ENCODE measurements around the gene ADNP2. TPM values are rescaled to one million over a fixed set of nuclear protein-coding genes. Genes with fewer than 3 reads are reported as not detected.

ADNP2 gene
- polyA plus RNA-seq, 4 donors: 6.5 to 15.8 (median 7.8) TPM

- Histone ChIP-seq H3K4me3 (ENCODE audit: low read depth in 1 of 3, low read length in 3 of 3) (peak overlapping the region; percentile 84 to 94 (median 85)), H3K9me3 (ENCODE audit: control insufficient read depth in 2 of 2, insufficient read depth in 1 of 2, low read depth in 1 of 2, low read length in 1 of 2) (peaks cover 0 to 6% of the 10 kb centered on the region in 2 donors), H3K4me1 (ENCODE audit: control insufficient read depth in 3 of 3, insufficient read depth in 2 of 3, low read depth in 1 of 3, low read length in 2 of 3) (peaks cover 3 to 6% (median 6%) of the 10 kb centered on the region in 3 donors), H3K36me3 (ENCODE audit: control insufficient read depth in 3 of 3, insufficient read depth in 2 of 3, low read depth in 1 of 3, low read length in 3 of 3) (peaks cover 0 to 3% (median 0%) of the 10 kb centered on the region in 3 donors), H3K27me3 (ENCODE audit: control insufficient read depth in 3 of 3, insufficient read depth in 3 of 3, low read length in 3 of 3) (no peaks in the 10 kb centered on the region), H3K27ac (ENCODE audit: low read depth in 1 of 3, low read length in 2 of 3) (peak overlapping the region; percentile 45 to 92 (median 65))
- 0 to 1% (median 1%) methylated on average over 31 to 34 of the region's 34 CpGs for WGBS, 3 donors
- DNase-seq (peak; percentile 20 to 63), FAIRE-seq (no peak)
These were observed 615 bp downstream of the ADNP2 start for GRCh38 chr18:80109676-80110078.

- peaks cover 0 to 5% (median 0%) of the 10 kb centered on the region in 3 donors for H3K36me3 ChIP-seq (ENCODE audit: control insufficient read depth in 3 of 3, insufficient read depth in 2 of 3, low read depth in 1 of 3, low read length in 3 of 3)
- H3K27ac ChIP-seq (ENCODE audit: low read depth in 1 of 3, low read length in 2 of 3): no peak overlapping the region
- FAIRE-seq (no peak), DNase-seq (no peak)
- no peaks in the 10 kb centered on the region for H3K27me3 ChIP-seq (ENCODE audit: control insufficient read depth in 3 of 3, insufficient read depth in 3 of 3, low read length in 3 of 3)
- H3K4me3 ChIP-seq (ENCODE audit: low read depth in 1 of 3, low read length in 3 of 3): no peak overlapping the region
- peaks cover 0 to 6% of the 10 kb centered on the region in 2 donors for H3K9me3 ChIP-seq (ENCODE audit: control insufficient read depth in 2 of 2, insufficient read depth in 1 of 2, low read depth in 1 of 2, low read length in 1 of 2)
- peaks cover 3 to 6% (median 6%) of the 10 kb centered on the region in 3 donors for H3K4me1 ChIP-seq (ENCODE audit: control insufficient read depth in 3 of 3, insufficient read depth in 2 of 3, low read depth in 1 of 3, low read length in 2 of 3)
- 8 to 29% (median 23%) methylated on average over 1 of the region's 1 CpG for WGBS, 3 donors
These were observed 3.7 kb downstream of the ADNP2 start for GRCh38 chr18:80112624-80113248.

- H3K4me3 ChIP-seq (ENCODE audit: low read depth in 1 of 3, low read length in 3 of 3): no peak overlapping the region
- no peak for DNase-seq
- 93 to 98% (median 95%) methylated on average over 4 of the region's 4 CpGs for WGBS, 3 donors
- no peaks in the 10 kb centered on the region for H3K9me3 ChIP-seq (ENCODE audit: control insufficient read depth in 2 of 2, insufficient read depth in 1 of 2, low read depth in 1 of 2, low read length in 1 of 2)
- H3K4me1 ChIP-seq (ENCODE audit: control insufficient read depth in 3 of 3, insufficient read depth in 2 of 3, low read depth in 1 of 3, low read length in 2 of 3): peaks cover 3 to 6% (median 6%) of the 10 kb centered on the region in 3 donors
- no peak overlapping the region for H3K27ac ChIP-seq (ENCODE audit: low read depth in 1 of 3, low read length in 2 of 3)
- no peak for FAIRE-seq
- peaks cover 0 to 16% (median 3%) of the 10 kb centered on the region in 3 donors for H3K36me3 ChIP-seq (ENCODE audit: control insufficient read depth in 3 of 3, insufficient read depth in 2 of 3, low read depth in 1 of 3, low read length in 3 of 3)
- H3K27me3 ChIP-seq (ENCODE audit: control insufficient read depth in 3 of 3, insufficient read depth in 3 of 3, low read length in 3 of 3): no peaks in the 10 kb centered on the region
These were observed 6.0 kb downstream of the ADNP2 start for GRCh38 chr18:80115035-80115434.

GRCh38 chr18:80119111-80119510, 10.0 kb downstream of the ADNP2 start:
- no peak for DNase-seq
- Histone ChIP-seq H3K9me3 (ENCODE audit: control insufficient read depth in 2 of 2, insufficient read depth in 1 of 2, low read depth in 1 of 2, low read length in 1 of 2) (no peaks in the 10 kb centered on the region), H3K27me3 (ENCODE audit: control insufficient read depth in 3 of 3, insufficient read depth in 3 of 3, low read length in 3 of 3) (no peaks in the 10 kb centered on the region), H3K4me3 (ENCODE audit: low read depth in 1 of 3, low read length in 3 of 3) (no peak overlapping the region), H3K27ac (ENCODE audit: low read depth in 1 of 3, low read length in 2 of 3) (no peak overlapping the region), H3K36me3 (ENCODE audit: control insufficient read depth in 3 of 3, insufficient read depth in 2 of 3, low read depth in 1 of 3, low read length in 3 of 3) (peaks cover 0 to 16% (median 3%) of the 10 kb centered on the region in 3 donors), H3K4me1 (ENCODE audit: control insufficient read depth in 3 of 3, insufficient read depth in 2 of 3, low read depth in 1 of 3, low read length in 2 of 3) (no peaks in the 10 kb centered on the region)
- FAIRE-seq: no peak
- WGBS, 3 donors: 90 to 97% (median 95%) methylated on average over 6 of the region's 6 CpGs

- Histone ChIP-seq H3K27ac (ENCODE audit: low read depth in 1 of 3, low read length in 2 of 3) (no peak overlapping the region), H3K9me3 (ENCODE audit: control insufficient read depth in 2 of 2, insufficient read depth in 1 of 2, low read depth in 1 of 2, low read length in 1 of 2) (no peaks in the 10 kb centered on the region), H3K4me1 (ENCODE audit: control insufficient read depth in 3 of 3, insufficient read depth in 2 of 3, low read depth in 1 of 3, low read length in 2 of 3) (no peaks in the 10 kb centered on the region), H3K27me3 (ENCODE audit: control insufficient read depth in 3 of 3, insufficient read depth in 3 of 3, low read length in 3 of 3) (no peaks in the 10 kb centered on the region), H3K36me3 (ENCODE audit: control insufficient read depth in 3 of 3, insufficient read depth in 2 of 3, low read depth in 1 of 3, low read length in 3 of 3) (peaks cover 0 to 21% (median 5%) of the 10 kb centered on the region in 3 donors), H3K4me3 (ENCODE audit: low read depth in 1 of 3, low read length in 3 of 3) (no peak overlapping the region)
- FAIRE-seq: no peak
- DNase-seq: no peak
- whole genome bisulfite sequencing, 3 donors: 19 to 80% (median 71%) methylated on average over 1 of the region's 1 CpG
These were observed 11.9 kb downstream of the ADNP2 start for GRCh38 chr18:80120932-80121331.

- Histone ChIP-seq H3K4me3 (ENCODE audit: low read depth in 1 of 3, low read length in 3 of 3) (no peak overlapping the region), H3K9me3 (ENCODE audit: control insufficient read depth in 2 of 2, insufficient read depth in 1 of 2, low read depth in 1 of 2, low read length in 1 of 2) (no peaks in the 10 kb centered on the region), H3K27me3 (ENCODE audit: control insufficient read depth in 3 of 3, insufficient read depth in 3 of 3, low read length in 3 of 3) (no peaks in the 10 kb centered on the region), H3K27ac (ENCODE audit: low read depth in 1 of 3, low read length in 2 of 3) (no peak overlapping the region), H3K36me3 (ENCODE audit: control insufficient read depth in 3 of 3, insufficient read depth in 2 of 3, low read depth in 1 of 3, low read length in 3 of 3) (peaks cover 0 to 14% (median 3%) of the 10 kb centered on the region in 3 donors), H3K4me1 (ENCODE audit: control insufficient read depth in 3 of 3, insufficient read depth in 2 of 3, low read depth in 1 of 3, low read length in 2 of 3) (no peaks in the 10 kb centered on the region)
- FAIRE-seq: no peak
- DNase-seq: no peak
These were observed 15.1 kb downstream of the ADNP2 start for GRCh38 chr18:80124131-80124530.

- Histone ChIP-seq H3K9me3 (ENCODE audit: control insufficient read depth in 2 of 2, insufficient read depth in 1 of 2, low read depth in 1 of 2, low read length in 1 of 2) (no peaks in the 10 kb centered on the region), H3K4me3 (ENCODE audit: low read depth in 1 of 3, low read length in 3 of 3) (no peak overlapping the region), H3K27ac (ENCODE audit: low read depth in 1 of 3, low read length in 2 of 3) (no peak overlapping the region), H3K27me3 (ENCODE audit: control insufficient read depth in 3 of 3, insufficient read depth in 3 of 3, low read length in 3 of 3) (no peaks in the 10 kb centered on the region), H3K4me1 (ENCODE audit: control insufficient read depth in 3 of 3, insufficient read depth in 2 of 3, low read depth in 1 of 3, low read length in 2 of 3) (no peaks in the 10 kb centered on the region), H3K36me3 (ENCODE audit: control insufficient read depth in 3 of 3, insufficient read depth in 2 of 3, low read depth in 1 of 3, low read length in 3 of 3) (peaks cover 0 to 9% (median 2%) of the 10 kb centered on the region in 3 donors)
- no peak for DNase-seq
- no peak for FAIRE-seq
- 87 to 94% (median 91%) methylated on average over 9 of the region's 9 CpGs for WGBS, 3 donors
These were observed 17.7 kb downstream of the ADNP2 start for GRCh38 chr18:80126797-80127196.

- no peak overlapping the region for H3K4me3 ChIP-seq (ENCODE audit: low read depth in 1 of 3, low read length in 3 of 3)
- 96 to 100% (median 97%) methylated on average over 1 of the region's 1 CpG for WGBS, 3 donors
- no peaks in the 10 kb centered on the region for H3K9me3 ChIP-seq (ENCODE audit: control insufficient read depth in 2 of 2, insufficient read depth in 1 of 2, low read depth in 1 of 2, low read length in 1 of 2)
- no peaks in the 10 kb centered on the region for H3K27me3 ChIP-seq (ENCODE audit: control insufficient read depth in 3 of 3, insufficient read depth in 3 of 3, low read length in 3 of 3)
- H3K36me3 ChIP-seq (ENCODE audit: control insufficient read depth in 3 of 3, insufficient read depth in 2 of 3, low read depth in 1 of 3, low read length in 3 of 3): peaks cover 0 to 8% (median 2%) of the 10 kb centered on the region in 3 donors
- DNase-seq: no peak
- no peaks in the 10 kb centered on the region for H3K4me1 ChIP-seq (ENCODE audit: control insufficient read depth in 3 of 3, insufficient read depth in 2 of 3, low read depth in 1 of 3, low read length in 2 of 3)
- FAIRE-seq: no peak
- no peak overlapping the region for H3K27ac ChIP-seq (ENCODE audit: low read depth in 1 of 3, low read length in 2 of 3)
These were observed 18.6 kb downstream of the ADNP2 start for GRCh38 chr18:80127635-80128034.
